ENCODE measurements around the gene GCH1. TPM values are rescaled to one million over a fixed set of nuclear protein-coding genes. Genes with fewer than 3 reads are reported as not detected.

GCH1 gene
- total RNA-seq, 1 experiment from 2014 or later, result 7.7 TPM

GRCh38 chr14:54931598-54932340, 29.1 kb upstream of the GCH1 start:
- TF ChIP-seq EZH2 (IDR thresholded peaks at IDR 0.05; ENCODE audit: borderline replicate concordance, low read depth, low read length, poor library complexity, severe bottlenecking), result no peak
- TF ChIP-seq, protein P1, sequence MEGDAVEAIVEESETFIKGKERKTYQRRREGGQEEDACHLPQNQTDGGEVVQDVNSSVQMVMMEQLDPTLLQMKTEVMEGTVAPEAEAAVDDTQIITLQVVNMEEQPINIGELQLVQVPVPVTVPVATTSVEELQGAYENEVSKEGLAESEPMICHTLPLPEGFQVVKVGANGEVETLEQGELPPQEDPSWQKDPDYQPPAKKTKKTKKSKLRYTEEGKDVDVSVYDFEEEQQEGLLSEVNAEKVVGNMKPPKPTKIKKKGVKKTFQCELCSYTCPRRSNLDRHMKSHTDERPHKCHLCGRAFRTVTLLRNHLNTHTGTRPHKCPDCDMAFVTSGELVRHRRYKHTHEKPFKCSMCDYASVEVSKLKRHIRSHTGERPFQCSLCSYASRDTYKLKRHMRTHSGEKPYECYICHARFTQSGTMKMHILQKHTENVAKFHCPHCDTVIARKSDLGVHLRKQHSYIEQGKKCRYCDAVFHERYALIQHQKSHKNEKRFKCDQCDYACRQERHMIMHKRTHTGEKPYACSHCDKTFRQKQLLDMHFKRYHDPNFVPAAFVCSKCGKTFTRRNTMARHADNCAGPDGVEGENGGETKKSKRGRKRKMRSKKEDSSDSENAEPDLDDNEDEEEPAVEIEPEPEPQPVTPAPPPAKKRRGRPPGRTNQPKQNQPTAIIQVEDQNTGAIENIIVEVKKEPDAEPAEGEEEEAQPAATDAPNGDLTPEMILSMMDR (conservative IDR thresholded peaks at IDR 0.05; ENCODE audit: low read depth, low read length), result no peak
- ChIA-PET CTCF (no interaction called here), POLR2A (ENCODE audit: low non-redundant PET) (no interaction called here)
- H3K4me3 ChIP-seq (ENCODE audit: low read depth, low read length, poor library complexity, severe bottlenecking), result no peak overlapping the region
- no peak overlapping the region for H3K27ac ChIP-seq (ENCODE audit: low read depth, low read length, poor library complexity, severe bottlenecking)
- BruUV-seq (replicated peaks), result no TSS peak
- H3K4me1 ChIP-seq (ENCODE audit: insufficient read depth, low read length, poor library complexity, severe bottlenecking), result peaks cover 6% of the 10 kb centered on the region
- no peaks in the 10 kb centered on the region for H3K36me3 ChIP-seq (ENCODE audit: insufficient read depth, low read length, poor library complexity, severe bottlenecking)
- no peak for DNase-seq (ENCODE audit: low spot score)
- no peaks in the 10 kb centered on the region for H3K27me3 ChIP-seq (replicated peaks; ENCODE audit: insufficient read depth, low read depth, low read length, poor library complexity)
- intact Hi-C loops (cut with micrococcal nuclease; ENCODE audit: unreplicated experiment), result no loop called here
- H3K9me3 ChIP-seq (ENCODE audit: low read depth, low read length, poor library complexity, severe bottlenecking), result no peaks in the 10 kb centered on the region

- POLR2A ChIA-PET (ENCODE audit: low non-redundant PET), result no interaction called here
- no peak overlapping the region for H3K4me3 ChIP-seq (ENCODE audit: low read depth, low read length, poor library complexity, severe bottlenecking)
- DNase-seq (ENCODE audit: low spot score), result no peak
- TF ChIP-seq, protein P1 (conservative IDR thresholded peaks at IDR 0.05; ENCODE audit: low read depth, low read length), result no peak
- no peak for TF ChIP-seq EZH2 (IDR thresholded peaks at IDR 0.05; ENCODE audit: borderline replicate concordance, low read depth, low read length, poor library complexity, severe bottlenecking)
- H3K27ac ChIP-seq (ENCODE audit: low read depth, low read length, poor library complexity, severe bottlenecking), result no peak overlapping the region
- no peaks in the 10 kb centered on the region for H3K27me3 ChIP-seq (replicated peaks; ENCODE audit: insufficient read depth, low read depth, low read length, poor library complexity)
- H3K4me1 ChIP-seq (ENCODE audit: insufficient read depth, low read length, poor library complexity, severe bottlenecking), result peaks cover 6% of the 10 kb centered on the region
- no peaks in the 10 kb centered on the region for H3K9me3 ChIP-seq (ENCODE audit: low read depth, low read length, poor library complexity, severe bottlenecking)
- CTCF ChIA-PET, result no interaction called here
- intact Hi-C loops (cut with micrococcal nuclease; ENCODE audit: unreplicated experiment), result no loop called here
- H3K36me3 ChIP-seq (ENCODE audit: insufficient read depth, low read length, poor library complexity, severe bottlenecking), result no peaks in the 10 kb centered on the region
- BruUV-seq (replicated peaks), result no TSS peak
Observed at GRCh38 chr14:54931101-54931500, 28.5 kb upstream of the GCH1 start.

DNA sequence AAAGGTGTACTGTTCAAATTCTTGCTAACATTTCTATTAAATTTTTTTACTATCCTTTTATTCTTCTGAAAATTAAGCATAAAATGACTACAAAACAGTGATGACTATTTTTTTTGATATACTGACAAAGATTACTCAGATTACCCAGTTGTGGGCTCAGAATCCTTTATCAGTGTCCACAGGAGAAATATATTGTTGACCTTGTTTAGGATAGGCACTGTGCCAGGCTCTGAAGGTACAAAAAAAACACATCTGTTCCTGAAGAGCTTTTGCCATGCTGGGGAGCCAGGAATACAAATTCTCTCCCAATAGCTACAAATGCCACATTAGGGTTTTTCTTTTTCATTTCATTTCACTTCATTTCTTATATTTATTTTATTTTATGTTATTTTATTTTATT, 26.9 kb upstream of the GCH1 start:
- TF ChIP-seq, protein P1 (conservative IDR thresholded peaks at IDR 0.05; ENCODE audit: low read depth, low read length), result no peak
- no peak for TF ChIP-seq EZH2 (IDR thresholded peaks at IDR 0.05; ENCODE audit: borderline replicate concordance, low read depth, low read length, poor library complexity, severe bottlenecking)
- Histone ChIP-seq H3K9me3 (ENCODE audit: low read depth, low read length, poor library complexity, severe bottlenecking) (no peaks in the 10 kb centered on the region), H3K36me3 (ENCODE audit: insufficient read depth, low read length, poor library complexity, severe bottlenecking) (no peaks in the 10 kb centered on the region), H3K4me1 (ENCODE audit: insufficient read depth, low read length, poor library complexity, severe bottlenecking) (peaks cover 6% of the 10 kb centered on the region), H3K27me3 (replicated peaks; ENCODE audit: insufficient read depth, low read depth, low read length, poor library complexity) (no peaks in the 10 kb centered on the region), H3K4me3 (ENCODE audit: low read depth, low read length, poor library complexity, severe bottlenecking) (no peak overlapping the region), H3K27ac (ENCODE audit: low read depth, low read length, poor library complexity, severe bottlenecking) (no peak overlapping the region)
- intact Hi-C loops (cut with micrococcal nuclease; ENCODE audit: unreplicated experiment), result no loop called here
- no peak for DNase-seq (ENCODE audit: low spot score)
- no TSS peak for BruUV-seq (replicated peaks)
- POLR2A ChIA-PET (ENCODE audit: low non-redundant PET), result interaction anchor here (0.7 kb wide), 1 partner anchor 975 kb away, joined by 5 read pairs; no protein-coding TSS in a partner anchor
- CTCF ChIA-PET, result no interaction called here
